Right lobe of liver (tissue), 6 donors: ENCODE data around the gene NAA60. TPM values are rescaled to one million over a fixed set of nuclear protein-coding genes. Genes with fewer than 3 reads are reported as not detected.

Source experiments
- ATAC-seq, 4 donors: fragments of 200-7000 bp; cut with Tn5 transposase; one replicate each; pipeline ENCODE4 v1.9.1; 2020; ENCODE audit warnings: mild to moderate bottlenecking in 4 of 4, moderate library complexity in 4 of 4
- DNase-seq, 3 donors: peaks; one replicate each; pipeline ENCODE4 v3.0.0-alpha.2; 2020
- H3K27ac ChIP-seq, 3 donors: fragments of 200-600 bp; one replicate each; pipeline ENCODE4 v1.8.0; 2022
- H3K27me3 ChIP-seq, 2 donors: fragments of 200-600 bp; one replicate each; pipeline ENCODE4 v1.8.0; 2022
- H3K36me3 ChIP-seq, 4 donors: fragments of 200-600 bp; sonication (generic) in 1 of 4; one replicate each; pipeline versions ENCODE4 v1.5.1 to v1.8.0; 2017 to 2022; ENCODE audit warnings: control low read depth in 1 of 4
- H3K4me1 ChIP-seq, 4 donors: fragments of 200-600 bp; sonication (generic) in 1 of 4; one replicate each; pipeline versions ENCODE4 v1.5.1 to v1.8.0; 2017 to 2022; ENCODE audit warnings: control low read depth in 1 of 4
- H3K4me3 ChIP-seq, 3 donors: fragments of 200-600 bp; one replicate each; pipeline ENCODE4 v1.8.0; 2022
- H3K9me3 ChIP-seq, 4 donors: fragments of 200-600 bp; sonication (generic) in 1 of 4; one replicate each; pipeline versions ENCODE4 v1.5.1 to v1.8.0; 2017 to 2022; ENCODE audit warnings: control low read depth in 1 of 4
- CTCF ChIP-seq, 4 donors: fragments of 200-600 bp in 3 of 4; fragments of 450-650 bp in 1 of 4; IDR thresholded peaks; one replicate each; pipeline versions ENCODE4 v1.5.1 to v1.8.0; 2016 to 2022; ENCODE audit warnings: antibody characterized with exemption in 4 of 4, mild to moderate bottlenecking in 2 of 4
- POLR2A ChIP-seq: fragments of 450-650 bp; IDR thresholded peaks from one replicate; pipeline ENCODE4 v1.6.1; 2017; ENCODE audit warnings: antibody characterized with exemption, mild to moderate bottlenecking
- WGBS: methylation state at CpG from one replicate; pipeline ENCODE4 v1.1.6; 2018; ENCODE audit warnings: low coverage, low lambda C conversion rate; ENCODE audit not compliant: insufficient coverage; ENCODE audit errors: missing lambda C conversion rate; 5-methylcytosine and 5-hydroxymethylcytosine counted together
- intact Hi-C, 2 donors: fragments of 100-400 bp; cut with DNase I; formaldehyde crosslinking; loops; one replicate each; pipeline versions ENCODE4 v1.11.2 to v1.14.1; 2022
- total RNA-seq, 6 experiments: library from RNA; depleted of rRNA in 2 of 6; stranded (reverse); fragments of >200 nt in 2 of 6; fragmentation: NEBNext Ultra II Directional in 3 of 6; extraction: Animal tissue kit (Norgen Biotek cat#: 25700) in 3 of 6; gene quantifications; one replicate each; pipeline versions ENCODE4 v1.1.0 to v1.2.4, GENCODE V29; 2016 to 2023
- donor health status: DM: no; HTN: yes; CAD: no.
- donor health status: DM: no; HTN: no; CAD: no.
- donor health status: DM: no; HTN: no; CAD: no.
- donor health status: DM: no; HTN: yes; CAD: no.
- donor health status: DM: no; HTN: yes; CAD: no.

The NAA60 gene
- total RNA-seq, 6 experiments from 2014 or later: 25.0 to 46.6 (median 30.8) TPM

DNA sequence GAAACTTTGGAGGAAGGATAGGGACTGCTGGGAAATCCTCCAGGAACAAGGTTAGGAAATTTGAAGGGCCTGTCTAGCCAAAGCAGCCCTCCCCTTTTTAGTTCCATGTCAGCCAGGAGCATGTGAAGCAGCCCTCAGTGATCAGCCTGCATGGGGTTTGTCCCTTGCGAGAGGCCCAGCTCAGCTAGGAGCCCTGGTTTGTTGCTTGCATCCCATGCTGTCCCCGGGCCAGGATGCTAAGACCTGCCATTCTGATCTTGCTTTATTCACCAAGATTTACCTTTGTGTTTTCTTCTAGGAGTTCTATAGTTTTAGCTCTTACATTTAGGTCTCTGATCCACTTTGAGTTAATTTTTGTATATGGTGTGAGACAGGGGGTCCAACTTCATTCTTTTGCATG is 84.9 kb downstream of the NAA60 start:
- intact Hi-C loops: no loop called here
- no peaks in the 10 kb centered on the region for H3K27me3 ChIP-seq
- H3K4me3 ChIP-seq: no peak overlapping the region
- WGBS: 100% methylated on average over 2 of the region's 2 CpGs
- H3K27ac ChIP-seq: no peak overlapping the region
- no peak for ATAC-seq
- H3K4me1 ChIP-seq: peaks cover 0 to 4% (median 0%) of the 10 kb centered on the region in 4 donors
- no peaks in the 10 kb centered on the region for H3K9me3 ChIP-seq
- no peak for DNase-seq
- H3K36me3 ChIP-seq: peaks cover 0 to 19% (median 3%) of the 10 kb centered on the region in 4 donors
- TF ChIP-seq POLR2A (no peak), CTCF (IDR thresholded peaks at IDR 0.05) (no peak)

DNA sequence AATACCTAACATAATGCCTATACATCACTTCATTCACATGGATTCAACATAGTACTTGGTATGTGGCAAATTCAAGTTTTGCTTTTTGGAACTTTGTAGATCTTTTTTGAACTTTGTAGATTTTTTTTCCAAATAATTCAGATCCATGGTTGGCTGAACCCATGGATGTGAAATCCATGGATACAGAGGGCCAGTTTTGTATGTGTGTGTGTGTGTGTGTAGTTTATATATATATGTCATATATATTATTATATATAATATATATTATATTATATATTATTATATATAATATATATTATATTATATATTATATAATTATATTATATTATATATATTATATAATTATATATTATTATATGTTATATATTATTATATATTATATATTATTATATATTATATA is 85.7 kb downstream of the NAA60 start:
- TF ChIP-seq POLR2A: no peak
- no peak for TF ChIP-seq CTCF (IDR thresholded peaks at IDR 0.05)
- no peak overlapping the region for H3K4me3 ChIP-seq
- DNase-seq (no peak), ATAC-seq (no peak)
- no peaks in the 10 kb centered on the region for H3K27me3 ChIP-seq
- H3K27ac ChIP-seq: no peak overlapping the region
- H3K9me3 ChIP-seq: no peaks in the 10 kb centered on the region
- H3K36me3 ChIP-seq: peaks cover 0 to 20% (median 3%) of the 10 kb centered on the region in 4 donors
- H3K4me1 ChIP-seq: no peaks in the 10 kb centered on the region
- intact Hi-C loops: no loop called here

DNA sequence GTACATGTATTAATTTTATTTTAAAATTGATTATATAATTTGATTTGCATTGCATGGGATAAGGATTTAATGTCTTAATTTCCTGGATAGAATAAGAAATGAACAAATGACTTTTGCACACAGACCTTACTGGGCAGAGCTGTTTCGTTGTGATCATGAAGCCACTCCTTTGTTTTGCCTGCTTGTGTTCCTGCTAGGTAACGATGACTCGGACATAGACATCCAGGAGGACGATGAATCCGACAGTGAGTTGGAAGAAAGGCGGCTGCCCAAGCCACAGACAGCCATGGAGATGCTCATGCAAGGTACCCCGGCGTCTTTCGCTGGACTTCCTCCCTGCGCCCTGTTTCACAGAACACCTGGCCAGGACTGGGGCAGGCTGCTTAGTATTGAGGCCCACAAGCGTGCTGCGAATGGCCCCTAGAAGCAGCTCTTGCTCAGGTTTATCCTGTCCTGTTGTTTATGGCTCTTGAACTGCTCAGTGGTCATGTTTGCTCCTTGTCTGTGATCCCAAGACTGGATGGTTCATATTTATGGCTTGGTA is 87.0 kb downstream of the NAA60 start:
- Histone ChIP-seq H3K4me3 (no peak overlapping the region), H3K27ac (no peak overlapping the region), H3K4me1 (no peaks in the 10 kb centered on the region), H3K9me3 (no peaks in the 10 kb centered on the region), H3K27me3 (no peaks in the 10 kb centered on the region), H3K36me3 (peaks cover 0 to 20% (median 3%) of the 10 kb centered on the region in 4 donors)
- DNase-seq (no peak), ATAC-seq (no peak)
- intact Hi-C loops: no loop called here
- 89% methylated on average over 5 of the region's 12 CpGs for WGBS
- no peak for TF ChIP-seq CTCF (IDR thresholded peaks at IDR 0.05)

DNA sequence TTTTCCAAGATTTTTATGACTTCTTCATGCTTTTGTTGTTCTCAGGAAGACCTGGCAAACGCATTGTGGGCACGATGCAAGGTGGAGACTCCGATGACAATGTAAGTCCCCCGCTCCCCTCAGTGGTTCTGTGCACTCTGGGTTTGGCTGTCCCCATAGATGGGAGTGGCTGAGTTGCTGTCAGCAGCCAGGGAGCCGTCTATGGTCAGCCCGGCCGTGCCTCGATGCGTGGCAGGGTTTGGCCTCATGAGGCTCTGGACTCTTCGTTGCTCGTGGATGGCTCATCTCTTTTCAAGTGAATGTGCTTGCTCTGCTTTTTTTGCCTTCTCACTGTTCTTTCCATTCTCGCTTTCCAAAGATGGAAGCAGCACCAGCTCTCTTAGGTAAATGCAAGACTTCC is 89.3 kb downstream of the NAA60 start:
- no peak overlapping the region for H3K27ac ChIP-seq
- H3K27me3 ChIP-seq: no peaks in the 10 kb centered on the region
- H3K4me3 ChIP-seq: no peak overlapping the region
- ATAC-seq: no peak
- no peak for DNase-seq
- no peak for TF ChIP-seq CTCF (IDR thresholded peaks at IDR 0.05)
- no peak for TF ChIP-seq POLR2A
- peaks cover 0 to 12% (median 6%) of the 10 kb centered on the region in 4 donors for H3K4me1 ChIP-seq
- WGBS: 98% methylated on average over 7 of the region's 12 CpGs
- intact Hi-C loops: no loop called here
- no peaks in the 10 kb centered on the region for H3K9me3 ChIP-seq
- H3K36me3 ChIP-seq: peaks cover 0 to 20% (median 3%) of the 10 kb centered on the region in 4 donors

DNA sequence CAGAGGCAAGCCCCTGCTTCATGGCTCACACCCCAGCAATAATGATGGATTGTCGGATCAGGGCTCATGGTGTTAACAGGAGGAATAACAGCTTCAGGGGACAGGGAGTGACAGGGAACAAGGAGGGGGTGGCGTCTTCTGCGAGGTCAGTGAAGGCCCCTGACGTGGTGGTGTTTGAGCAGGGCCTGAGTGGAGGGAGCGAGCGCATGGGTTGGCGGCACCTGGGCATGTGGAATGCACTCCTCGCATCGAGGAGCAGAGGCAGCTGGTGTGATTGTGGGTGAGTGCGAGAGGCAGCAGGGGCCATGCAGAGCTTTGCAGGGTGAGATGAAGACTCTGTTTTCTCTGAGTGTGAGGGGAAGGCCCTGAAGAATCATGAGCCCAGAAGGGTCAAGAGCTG is 90.6 kb downstream of the NAA60 start:
- H3K27me3 ChIP-seq: no peaks in the 10 kb centered on the region
- no peak for DNase-seq
- H3K4me3 ChIP-seq: no peak overlapping the region
- H3K9me3 ChIP-seq: no peaks in the 10 kb centered on the region
- ATAC-seq: no peak
- intact Hi-C loops: no loop called here
- no peak overlapping the region for H3K27ac ChIP-seq
- WGBS: 92% methylated on average over 4 of the region's 10 CpGs
- H3K36me3 ChIP-seq: peaks cover 0 to 20% (median 3%) of the 10 kb centered on the region in 4 donors
- TF ChIP-seq POLR2A: no peak
- TF ChIP-seq CTCF (IDR thresholded peaks at IDR 0.05): no peak
- H3K4me1 ChIP-seq: peaks cover 0 to 12% (median 6%) of the 10 kb centered on the region in 4 donors
